ENCODE measurements around the gene PRDM11. TPM values are rescaled to one million over a fixed set of nuclear protein-coding genes. Genes with fewer than 3 reads are reported as not detected.
A peak's percentile ranks its signal among the peaks of the same experiment; 100 is the strongest.

Gene PRDM11
- total RNA-seq, 4 donors from 2014 or later = 4.4 to 10.7 (median 7.0) TPM

DNA sequence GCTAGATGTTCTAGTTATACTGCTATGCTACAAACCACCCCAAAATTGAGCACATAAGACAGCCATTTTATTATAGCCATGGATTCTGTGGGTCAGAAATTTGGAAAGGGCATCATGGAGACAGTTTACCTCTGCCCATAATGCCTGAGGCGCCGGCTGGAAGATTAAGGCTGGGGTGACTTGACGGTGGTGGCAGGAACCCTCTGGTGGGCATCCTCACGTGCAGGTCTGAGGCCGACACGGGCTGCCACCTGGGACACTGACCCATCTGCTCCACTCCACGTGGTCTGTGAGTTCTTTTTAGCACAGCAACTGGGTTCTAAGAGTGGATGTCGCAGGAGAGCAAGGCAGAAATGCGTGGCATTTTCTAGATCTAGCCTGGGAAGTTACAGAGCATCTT is 40.0 kb upstream of the PRDM11 start:
- DNase-seq = peak in 1 of 3 donors; percentile 34
- Histone ChIP-seq H3K36me3 (no peaks in the 10 kb centered on the region), H3K27me3 (no peaks in the 10 kb centered on the region), H3K9me3 (no peaks in the 10 kb centered on the region), H3K4me1 (peaks cover 0 to 9% (median 4%) of the 10 kb centered on the region in 4 donors), H3K27ac (no peak overlapping the region), H3K4me3 (no peak overlapping the region)
- no peak for TF ChIP-seq POLR2A (IDR thresholded peaks at IDR 0.05)
- TF ChIP-seq, protein P1, sequence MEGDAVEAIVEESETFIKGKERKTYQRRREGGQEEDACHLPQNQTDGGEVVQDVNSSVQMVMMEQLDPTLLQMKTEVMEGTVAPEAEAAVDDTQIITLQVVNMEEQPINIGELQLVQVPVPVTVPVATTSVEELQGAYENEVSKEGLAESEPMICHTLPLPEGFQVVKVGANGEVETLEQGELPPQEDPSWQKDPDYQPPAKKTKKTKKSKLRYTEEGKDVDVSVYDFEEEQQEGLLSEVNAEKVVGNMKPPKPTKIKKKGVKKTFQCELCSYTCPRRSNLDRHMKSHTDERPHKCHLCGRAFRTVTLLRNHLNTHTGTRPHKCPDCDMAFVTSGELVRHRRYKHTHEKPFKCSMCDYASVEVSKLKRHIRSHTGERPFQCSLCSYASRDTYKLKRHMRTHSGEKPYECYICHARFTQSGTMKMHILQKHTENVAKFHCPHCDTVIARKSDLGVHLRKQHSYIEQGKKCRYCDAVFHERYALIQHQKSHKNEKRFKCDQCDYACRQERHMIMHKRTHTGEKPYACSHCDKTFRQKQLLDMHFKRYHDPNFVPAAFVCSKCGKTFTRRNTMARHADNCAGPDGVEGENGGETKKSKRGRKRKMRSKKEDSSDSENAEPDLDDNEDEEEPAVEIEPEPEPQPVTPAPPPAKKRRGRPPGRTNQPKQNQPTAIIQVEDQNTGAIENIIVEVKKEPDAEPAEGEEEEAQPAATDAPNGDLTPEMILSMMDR (IDR thresholded peaks at IDR 0.05) = no peak

DNA sequence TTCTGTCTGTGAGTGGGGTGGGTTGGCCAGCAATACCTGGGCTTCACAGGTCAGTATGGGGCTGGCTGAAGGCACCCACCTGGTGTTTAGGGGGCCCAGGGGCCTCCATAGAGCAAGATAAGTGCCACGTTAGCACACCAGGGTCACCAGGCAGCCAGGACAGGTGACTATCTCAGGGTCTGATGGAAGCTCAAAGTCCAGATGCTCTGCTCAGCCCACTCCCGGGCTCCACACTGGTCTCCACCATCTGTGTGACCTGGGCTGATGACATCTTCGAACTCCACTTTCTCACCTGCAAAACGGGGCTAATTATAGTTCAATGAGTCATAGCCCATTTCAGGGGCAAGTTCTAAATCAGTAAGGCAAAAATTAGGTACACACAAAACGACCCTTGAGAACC is 39.4 kb upstream of the PRDM11 start:
- Histone ChIP-seq H3K9me3 (no peaks in the 10 kb centered on the region), H3K4me1 (peaks cover 0 to 9% (median 4%) of the 10 kb centered on the region in 4 donors), H3K27me3 (no peaks in the 10 kb centered on the region), H3K27ac (no peak overlapping the region), H3K4me3 (no peak overlapping the region), H3K36me3 (no peaks in the 10 kb centered on the region)
- peak in 1 of 3 donors; percentile 26 for DNase-seq
- TF ChIP-seq, protein P1 (IDR thresholded peaks at IDR 0.05) = no peak
- TF ChIP-seq POLR2A (IDR thresholded peaks at IDR 0.05) = no peak

DNA sequence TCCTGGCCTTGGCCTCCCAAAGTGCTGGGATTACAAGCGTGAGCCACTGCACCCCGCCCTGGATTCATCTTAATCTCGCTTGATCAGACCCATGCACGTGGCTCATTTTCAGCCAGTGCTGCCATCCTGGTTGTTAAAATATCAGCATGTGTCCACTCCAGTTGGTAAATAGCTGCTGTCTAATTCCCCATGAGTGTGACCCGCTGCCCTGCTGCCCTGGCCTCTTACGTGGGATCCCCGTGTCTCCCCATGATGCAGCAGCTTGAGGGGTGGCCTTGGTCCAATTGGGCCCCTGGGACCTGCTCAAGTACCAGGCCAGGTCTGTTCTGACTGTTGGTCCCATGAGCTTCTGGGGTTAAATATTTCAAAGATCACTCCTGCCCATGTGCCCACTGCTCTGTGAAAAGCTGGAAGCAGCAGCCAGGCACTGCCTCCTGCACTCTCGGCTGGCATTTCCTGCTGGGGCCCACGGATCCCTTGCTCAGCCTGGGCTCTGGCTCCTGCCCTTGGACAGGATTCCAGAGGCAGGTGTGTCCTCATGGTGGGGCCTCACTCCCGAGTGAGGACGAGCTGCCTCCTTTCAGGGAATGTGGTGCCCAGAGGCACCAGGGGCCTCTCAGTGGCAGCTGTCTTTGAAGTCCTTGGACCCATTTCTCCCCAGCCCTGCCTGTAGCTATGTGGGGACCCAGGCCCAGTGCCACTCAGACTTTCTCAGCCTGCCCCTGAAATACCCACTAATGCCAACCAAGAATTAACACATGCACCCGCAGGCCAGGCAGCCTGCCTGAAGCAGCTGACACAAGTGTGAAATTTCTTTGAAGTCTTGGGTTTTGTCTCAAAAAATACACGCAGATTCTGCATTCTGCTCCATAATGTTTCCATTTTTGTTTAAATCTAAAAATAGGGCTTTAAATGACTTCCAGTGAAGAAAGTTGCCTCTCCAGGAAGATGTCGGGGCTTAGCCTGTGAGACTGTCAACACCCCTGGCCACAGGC is 38.1 kb upstream of the PRDM11 start:
- TF ChIP-seq, protein P1 (IDR thresholded peaks at IDR 0.05) = no peak
- TF ChIP-seq POLR2A (IDR thresholded peaks at IDR 0.05) = no peak
- no peaks in the 10 kb centered on the region for H3K36me3 ChIP-seq
- H3K4me1 ChIP-seq = no peaks in the 10 kb centered on the region
- no peak overlapping the region for H3K4me3 ChIP-seq
- peak in 1 of 3 donors; percentile 57 for DNase-seq
- no peak overlapping the region for H3K27ac ChIP-seq
- H3K27me3 ChIP-seq = no peaks in the 10 kb centered on the region
- no peaks in the 10 kb centered on the region for H3K9me3 ChIP-seq

DNA sequence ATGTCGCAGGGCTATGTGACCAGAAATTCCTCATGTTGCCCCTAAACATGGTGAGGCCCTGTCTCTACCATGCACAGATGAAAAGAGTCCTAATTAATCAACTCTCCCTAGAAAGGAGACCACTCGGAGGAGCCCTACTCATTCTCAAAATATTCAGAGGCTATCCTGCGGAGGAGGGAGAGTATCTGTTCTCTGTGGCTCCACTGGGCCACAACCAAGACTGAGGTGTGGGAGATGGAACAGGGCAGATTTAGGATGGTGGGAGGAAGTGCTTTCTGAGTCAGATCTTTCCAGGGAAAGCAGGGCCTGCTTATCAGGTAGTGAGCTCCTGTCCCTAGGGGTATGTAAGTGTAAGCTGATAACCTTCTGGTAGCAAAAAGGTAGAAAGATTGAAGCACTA is 37.0 kb upstream of the PRDM11 start:
- Histone ChIP-seq H3K9me3 (no peaks in the 10 kb centered on the region), H3K27me3 (no peaks in the 10 kb centered on the region), H3K4me1 (no peaks in the 10 kb centered on the region), H3K36me3 (no peaks in the 10 kb centered on the region), H3K27ac (no peak overlapping the region), H3K4me3 (no peak overlapping the region)
- TF ChIP-seq, protein P1 (IDR thresholded peaks at IDR 0.05) = no peak
- TF ChIP-seq POLR2A (IDR thresholded peaks at IDR 0.05) = no peak
- no peak for DNase-seq

DNA sequence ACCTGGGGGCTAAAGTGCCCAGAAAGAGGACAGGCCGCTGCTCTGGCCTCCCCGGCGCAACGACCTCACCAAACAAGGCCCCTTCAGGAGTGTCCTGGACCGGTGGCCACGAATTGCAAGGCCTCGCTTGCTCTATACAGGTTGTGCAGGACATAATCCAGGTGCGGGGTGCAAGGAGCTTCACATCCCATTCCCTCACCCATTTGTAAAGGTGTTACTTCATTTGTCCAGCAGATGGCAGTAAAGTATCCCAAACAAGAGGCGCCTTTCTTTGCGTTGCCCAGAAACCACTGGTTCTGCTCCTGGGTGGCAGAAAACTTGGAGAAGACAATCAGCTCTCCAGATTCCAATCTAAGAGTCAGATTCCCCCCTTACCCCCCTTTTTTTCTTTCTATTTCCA is 35.9 kb upstream of the PRDM11 start:
- peak in 2 of 3 donors; percentile 51 to 75 for DNase-seq
- H3K27me3 ChIP-seq = no peaks in the 10 kb centered on the region
- TF ChIP-seq, protein P1 (IDR thresholded peaks at IDR 0.05) = peak; percentile 50 to 87 (median 82)
- no peak for TF ChIP-seq POLR2A (IDR thresholded peaks at IDR 0.05)
- no peak overlapping the region for H3K27ac ChIP-seq
- H3K4me3 ChIP-seq = no peak overlapping the region
- no peaks in the 10 kb centered on the region for H3K4me1 ChIP-seq
- H3K9me3 ChIP-seq = no peaks in the 10 kb centered on the region
- H3K36me3 ChIP-seq = no peaks in the 10 kb centered on the region
